ENCODE data around the gene SMAD4.

DNA sequence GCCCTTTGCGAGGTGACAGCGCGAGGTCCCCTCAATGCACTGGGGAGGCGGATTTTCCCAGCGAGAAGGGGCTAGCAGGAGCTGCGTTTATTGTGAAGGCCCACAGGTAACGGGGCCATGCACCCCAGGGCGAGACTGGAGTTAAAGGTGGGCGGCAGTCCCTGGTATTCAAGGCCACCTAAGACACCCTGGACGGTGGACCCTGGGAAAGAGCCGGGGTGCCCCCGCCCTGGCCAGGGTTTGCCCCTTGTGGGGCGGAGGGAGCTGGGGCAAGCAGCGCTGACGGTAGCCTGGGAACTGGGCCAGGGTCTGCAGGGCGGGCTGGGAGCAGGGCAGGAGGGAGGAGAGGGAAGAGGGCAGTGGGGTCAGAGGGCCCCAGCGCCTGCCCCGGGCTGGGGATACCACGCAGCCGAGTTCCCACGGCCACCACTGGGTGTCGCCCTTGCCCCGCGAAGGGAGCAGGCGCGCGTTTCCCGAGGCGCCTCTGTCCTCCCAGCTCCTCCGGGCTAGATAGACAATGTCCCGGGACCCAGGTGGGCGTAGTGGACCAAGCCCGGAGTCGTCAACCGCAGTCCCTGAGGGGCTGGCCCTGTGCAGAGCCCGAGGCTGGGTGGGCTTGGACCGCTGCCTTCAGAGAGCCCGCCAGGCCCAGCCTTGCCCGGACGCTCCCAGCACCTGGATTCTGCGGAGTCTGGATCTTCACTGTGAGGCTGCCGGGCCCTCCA lies 80.2 kb downstream of the SMAD4 start:
- TF ChIP-seq, protein P1, sequence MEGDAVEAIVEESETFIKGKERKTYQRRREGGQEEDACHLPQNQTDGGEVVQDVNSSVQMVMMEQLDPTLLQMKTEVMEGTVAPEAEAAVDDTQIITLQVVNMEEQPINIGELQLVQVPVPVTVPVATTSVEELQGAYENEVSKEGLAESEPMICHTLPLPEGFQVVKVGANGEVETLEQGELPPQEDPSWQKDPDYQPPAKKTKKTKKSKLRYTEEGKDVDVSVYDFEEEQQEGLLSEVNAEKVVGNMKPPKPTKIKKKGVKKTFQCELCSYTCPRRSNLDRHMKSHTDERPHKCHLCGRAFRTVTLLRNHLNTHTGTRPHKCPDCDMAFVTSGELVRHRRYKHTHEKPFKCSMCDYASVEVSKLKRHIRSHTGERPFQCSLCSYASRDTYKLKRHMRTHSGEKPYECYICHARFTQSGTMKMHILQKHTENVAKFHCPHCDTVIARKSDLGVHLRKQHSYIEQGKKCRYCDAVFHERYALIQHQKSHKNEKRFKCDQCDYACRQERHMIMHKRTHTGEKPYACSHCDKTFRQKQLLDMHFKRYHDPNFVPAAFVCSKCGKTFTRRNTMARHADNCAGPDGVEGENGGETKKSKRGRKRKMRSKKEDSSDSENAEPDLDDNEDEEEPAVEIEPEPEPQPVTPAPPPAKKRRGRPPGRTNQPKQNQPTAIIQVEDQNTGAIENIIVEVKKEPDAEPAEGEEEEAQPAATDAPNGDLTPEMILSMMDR (IDR thresholded peaks at IDR 0.05), result peak; percentile 83 to 98 (median 85)
- TF ChIP-seq POLR2AphosphoS5 (IDR thresholded peaks at IDR 0.05), result no peak
